Measurements from ENCODE around the gene RBBP4. TPM values are rescaled to one million over a fixed set of nuclear protein-coding genes. Genes with fewer than 3 reads are reported as not detected.

RBBP4 gene
- total RNA-seq, 3 donors from 2014 or later, result 111 to 161 (median 121) TPM

- no peak for DNase-seq (ENCODE audit: low spot score in 2 of 2)
- Histone ChIP-seq H3K27me3 (no peaks in the 10 kb centered on the region), H3K9me3 (no peaks in the 10 kb centered on the region), H3K36me3 (no peaks in the 10 kb centered on the region), H3K4me3 (peak overlapping the region; percentile 43 to 65 (median 56)), H3K4me1 (no peaks in the 10 kb centered on the region), H3K27ac (peak overlapping the region in 1 of 2 donors; percentile 45)
- intact Hi-C loops (cut with DNase I; ENCODE audit: low total_unique reads), result no loop called here
- TF ChIP-seq POLR2A (IDR thresholded peaks at IDR 0.05), result no peak
- no peak for TF ChIP-seq CTCF (IDR thresholded peaks at IDR 0.05)
- no peak for TF ChIP-seq POLR2AphosphoS5 (IDR thresholded peaks at IDR 0.05)
Measured at GRCh38 chr1:32611859-32612188, 39.2 kb upstream of the RBBP4 start.

- DNase-seq (ENCODE audit: low spot score in 2 of 2), result peak; percentile 75 to 86
- peak overlapping the region; percentile 43 to 65 (median 56) for H3K4me3 ChIP-seq
- no peaks in the 10 kb centered on the region for H3K27me3 ChIP-seq
- intact Hi-C loops (cut with DNase I; ENCODE audit: low total_unique reads), result no loop called here
- H3K36me3 ChIP-seq, result no peaks in the 10 kb centered on the region
- H3K4me1 ChIP-seq, result no peaks in the 10 kb centered on the region
- peak overlapping the region; percentile 13 to 45 for H3K27ac ChIP-seq
- H3K9me3 ChIP-seq, result no peaks in the 10 kb centered on the region
- no peak for TF ChIP-seq POLR2A (IDR thresholded peaks at IDR 0.05)
- TF ChIP-seq CTCF (IDR thresholded peaks at IDR 0.05), result peak in 2 of 3 donors; percentile 30 to 31
- TF ChIP-seq POLR2AphosphoS5 (IDR thresholded peaks at IDR 0.05), result peak in 1 of 3 donors; percentile 11
Measured at GRCh38 chr1:32612189-32612881, 38.7 kb upstream of the RBBP4 start.

- no peak for TF ChIP-seq CTCF (IDR thresholded peaks at IDR 0.05)
- TF ChIP-seq POLR2A (IDR thresholded peaks at IDR 0.05), result no peak
- no peak for TF ChIP-seq POLR2AphosphoS5 (IDR thresholded peaks at IDR 0.05)
- H3K4me1 ChIP-seq, result no peaks in the 10 kb centered on the region
- no peaks in the 10 kb centered on the region for H3K9me3 ChIP-seq
- no peaks in the 10 kb centered on the region for H3K36me3 ChIP-seq
- intact Hi-C loops (cut with DNase I; ENCODE audit: low total_unique reads), result no loop called here
- H3K27me3 ChIP-seq, result no peaks in the 10 kb centered on the region
- no peak for DNase-seq (ENCODE audit: low spot score in 2 of 2)
- H3K4me3 ChIP-seq, result no peak overlapping the region
- no peak overlapping the region for H3K27ac ChIP-seq
Measured at GRCh38 chr1:32613472-32613871, 37.5 kb upstream of the RBBP4 start.

GRCh38 chr1:32618673-32619221 lies 32.3 kb upstream of the RBBP4 start:
- Histone ChIP-seq H3K27ac (no peak overlapping the region), H3K4me1 (no peaks in the 10 kb centered on the region), H3K9me3 (no peaks in the 10 kb centered on the region), H3K27me3 (no peaks in the 10 kb centered on the region), H3K4me3 (no peak overlapping the region), H3K36me3 (no peaks in the 10 kb centered on the region)
- no peak for TF ChIP-seq POLR2AphosphoS5 (IDR thresholded peaks at IDR 0.05)
- TF ChIP-seq CTCF (IDR thresholded peaks at IDR 0.05), result no peak
- no peak for TF ChIP-seq POLR2A (IDR thresholded peaks at IDR 0.05)
- no peak for DNase-seq (ENCODE audit: low spot score in 2 of 2)
- intact Hi-C loops (cut with DNase I; ENCODE audit: low total_unique reads), result no loop called here

GRCh38 chr1:32619701-32620485 lies 31.1 kb upstream of the RBBP4 start:
- no peaks in the 10 kb centered on the region for H3K9me3 ChIP-seq
- TF ChIP-seq POLR2AphosphoS5 (IDR thresholded peaks at IDR 0.05) (no peak), POLR2A (IDR thresholded peaks at IDR 0.05) (no peak), CTCF (IDR thresholded peaks at IDR 0.05) (no peak)
- intact Hi-C loops (cut with DNase I; ENCODE audit: low total_unique reads), result no loop called here

More at GRCh38 chr1:32619701-32620485, 31.1 kb upstream of the RBBP4 start:
- Histone ChIP-seq H3K4me1 (no peaks in the 10 kb centered on the region), H3K4me3 (no peak overlapping the region), H3K27me3 (no peaks in the 10 kb centered on the region), H3K36me3 (no peaks in the 10 kb centered on the region), H3K27ac (no peak overlapping the region)
- no peak for DNase-seq (ENCODE audit: low spot score in 2 of 2)
